GM19328 (cell line): ENCODE data around the gene UNC13D.

Experiments used
- ATAC-seq: cut with Tn5 transposase; IDR thresholded peaks from one replicate; pipeline ENCODE4 v1.9.1; 2021; ENCODE audit warnings: mild to moderate bottlenecking, moderate library complexity; ENCODE audit not compliant: unreplicated experiment

The UNC13D gene

GRCh38 chr17:75835654-75835987, 8.6 kb downstream of the UNC13D start:
- ATAC-seq = no peak

GRCh38 chr17:75834928-75835653, 9.1 kb downstream of the UNC13D start:
- ATAC-seq = no peak

- no peak for ATAC-seq
Measured at GRCh38 chr17:75834279-75834920, 9.8 kb downstream of the UNC13D start.

GRCh38 chr17:75832652-75833400, 11.4 kb downstream of the UNC13D start:
- no peak for ATAC-seq

GRCh38 chr17:75832164-75832651, 12.0 kb downstream of the UNC13D start:
- no peak for ATAC-seq

GRCh38 chr17:75831032-75831571, 13.1 kb downstream of the UNC13D start:
- ATAC-seq = no peak

GRCh38 chr17:75830164-75831031, 13.8 kb downstream of the UNC13D start:
- ATAC-seq = no peak

- no peak for ATAC-seq
Measured at GRCh38 chr17:75829747-75830146, 14.5 kb downstream of the UNC13D start.

GRCh38 chr17:75828741-75829140, 15.5 kb downstream of the UNC13D start:
- ATAC-seq = no peak

- no peak for ATAC-seq
Measured at GRCh38 chr17:75828076-75828400, 16.2 kb downstream of the UNC13D start.

GRCh38 chr17:75827308-75828075, 16.7 kb downstream of the UNC13D start:
- ATAC-seq = no peak

GRCh38 chr17:75826561-75827307, 17.5 kb downstream of the UNC13D start:
- no peak for ATAC-seq

- no peak for ATAC-seq
Measured at GRCh38 chr17:75825748-75826370, 18.3 kb downstream of the UNC13D start.

GRCh38 chr17:75825149-75825552, 19.1 kb downstream of the UNC13D start:
- no peak for ATAC-seq

- ATAC-seq = no peak
Measured at GRCh38 chr17:75824666-75825065, 19.5 kb downstream of the UNC13D start.

- ATAC-seq = no peak
Measured at GRCh38 chr17:75824050-75824552, 20.1 kb downstream of the UNC13D start.

GRCh38 chr17:75823257-75824041, 20.8 kb downstream of the UNC13D start:
- no peak for ATAC-seq

GRCh38 chr17:75822800-75823166, 21.4 kb downstream of the UNC13D start:
- ATAC-seq = no peak
